HL-60 (cell line): Measurements from ENCODE around the gene FCF1.

Experiments
- CTCF ChIP-seq: IDR thresholded peaks from one replicate; pipeline ENCODE4 v1.5.1; 2011; ENCODE audit warnings: low read length, control low read depth, inconsistent platforms; ENCODE audit not compliant: insufficient read depth
- GABPA ChIP-seq: IDR thresholded peaks from 2 replicates; pipeline ENCODE4 v1.6.1; 2012; ENCODE audit warnings: low read depth
- POLR2AphosphoS5 ChIP-seq: IDR thresholded peaks from 2 replicates; pipeline ENCODE4 v1.6.1; 2012; ENCODE audit warnings: low read depth
- REST ChIP-seq: IDR thresholded peaks from 2 replicates; pipeline ENCODE4 v1.6.1; 2012; ENCODE audit warnings: low read depth; ENCODE audit not compliant: insufficient replicate concordance
- SPI1 ChIP-seq: IDR thresholded peaks from 2 replicates; pipeline ENCODE4 v1.6.1; 2012; ENCODE audit warnings: low read depth, mild to moderate bottlenecking, borderline replicate concordance

- TF ChIP-seq CTCF (no peak), REST (no peak), POLR2AphosphoS5 (no peak), GABPA (no peak), SPI1 (no peak)
Measured at GRCh38 chr14:74664717-74665116, 48.2 kb upstream of the FCF1 start.
